Hepatic stellate cell (primary cell): ENCODE data around the gene GJD3.
"Not testable (repeated sequence)": the region's sequence is repeated elsewhere in the genome, so short reads cannot be mapped to it uniquely, and the experiment has no call there.

Experiments used
- DNase-seq: peaks from one replicate; pipeline ENCODE4 v3.0.0; 2011; ENCODE audit warnings: low spot score

Gene GJD3

GRCh38 chr17:40367728-40368127, 3.2 kb upstream of the GJD3 start:
- not testable (repeated sequence) for DNase-seq

- no peak for DNase-seq
Measured at GRCh38 chr17:40366861-40367518, 2.5 kb upstream of the GJD3 start.

GRCh38 chr17:40366076-40366860, 1.7 kb upstream of the GJD3 start:
- no peak for DNase-seq

GRCh38 chr17:40364906-40365305, 369 bp upstream of the GJD3 start:
- DNase-seq, result no peak

- peak; percentile 71 for DNase-seq
Measured at GRCh38 chr17:40363111-40363827, 1.3 kb downstream of the GJD3 start.

GRCh38 chr17:40362696-40363110, 1.8 kb downstream of the GJD3 start:
- peak; percentile 91 for DNase-seq

GRCh38 chr17:40361925-40362695, 2.4 kb downstream of the GJD3 start:
- DNase-seq, result no peak

- DNase-seq, result no peak
Measured at GRCh38 chr17:40361063-40361924, 3.2 kb downstream of the GJD3 start.

- DNase-seq, result no peak
Measured at GRCh38 chr17:40360091-40360490, 4.4 kb downstream of the GJD3 start.

- peak; percentile 96 for DNase-seq
Measured at GRCh38 chr17:40358323-40359038, 6.1 kb downstream of the GJD3 start.

- no peak for DNase-seq
Measured at GRCh38 chr17:40356990-40357881, 7.3 kb downstream of the GJD3 start.

GRCh38 chr17:40355804-40356758, 8.5 kb downstream of the GJD3 start:
- no peak for DNase-seq

GRCh38 chr17:40355123-40355803, 9.3 kb downstream of the GJD3 start:
- peak; percentile 92 for DNase-seq

- DNase-seq, result no peak
Measured at GRCh38 chr17:40354221-40355122, 10.1 kb downstream of the GJD3 start.

GRCh38 chr17:40352779-40353394, 11.7 kb downstream of the GJD3 start:
- no peak for DNase-seq

GRCh38 chr17:40352237-40352778, 12.2 kb downstream of the GJD3 start:
- DNase-seq, result no peak
